WTC11 (cell line): ENCODE results near the gene KSR1.

Experiments used
- FOXK1 ChIP-seq: sonication (generic); formaldehyde crosslinking; IDR thresholded peaks from 2 replicates; pipeline ENCODE4 v1.8.0; 2022; ENCODE audit warnings: mild to moderate bottlenecking, moderate library complexity, missing genetic modification reagents
- GABPB1 ChIP-seq: sonication (generic); formaldehyde crosslinking; IDR thresholded peaks from 2 replicates; pipeline ENCODE4 v1.8.1; 2023; ENCODE audit warnings: mild to moderate bottlenecking, missing genetic modification reagents
- JUN ChIP-seq: sonication (generic); formaldehyde crosslinking; IDR thresholded peaks from 2 replicates; pipeline ENCODE4 v1.8.0; 2023; ENCODE audit warnings: mild to moderate bottlenecking, missing genetic modification reagents
- MXD4 ChIP-seq: fragments of 250-450 bp; sonication (Bioruptor Pico); IDR thresholded peaks from 2 replicates; pipeline ENCODE4 v1.8.0; 2021; ENCODE audit warnings: mild to moderate bottlenecking, moderate library complexity, borderline replicate concordance
- ZNF317 ChIP-seq: sonication (generic); formaldehyde crosslinking; IDR thresholded peaks from 2 replicates; pipeline ENCODE4 v1.8.1; 2023; ENCODE audit warnings: low read depth, mild to moderate bottlenecking, moderate library complexity, missing genetic modification reagents, borderline replicate concordance
- TF ChIP-seq, protein P1 (sequence below): fragments of 200-600 bp; IDR thresholded peaks from 2 replicates; pipeline ENCODE4 v1.8.0; 2022; ENCODE audit warnings: antibody characterized with exemption

DNA sequence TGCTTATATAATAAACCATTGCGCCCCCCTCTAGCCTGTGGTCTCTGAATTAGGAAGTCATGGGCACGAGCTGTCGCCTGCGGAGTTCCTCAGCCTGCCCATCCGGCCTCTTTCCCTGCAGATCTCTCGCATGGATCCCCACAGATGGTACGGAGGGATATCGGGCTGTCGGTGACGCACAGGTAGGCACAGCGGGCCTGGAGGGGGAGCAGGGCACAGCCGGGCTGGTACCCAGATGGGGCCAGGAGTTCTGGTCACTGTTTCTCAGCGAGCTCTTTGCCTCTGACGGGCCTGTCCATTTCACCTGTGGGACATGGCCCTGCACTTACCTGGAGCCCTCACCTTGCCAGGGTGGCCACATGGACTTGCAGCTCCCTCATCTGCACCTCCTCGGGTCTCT lies 132.1 kb downstream of the KSR1 start:
- TF ChIP-seq, protein P1, sequence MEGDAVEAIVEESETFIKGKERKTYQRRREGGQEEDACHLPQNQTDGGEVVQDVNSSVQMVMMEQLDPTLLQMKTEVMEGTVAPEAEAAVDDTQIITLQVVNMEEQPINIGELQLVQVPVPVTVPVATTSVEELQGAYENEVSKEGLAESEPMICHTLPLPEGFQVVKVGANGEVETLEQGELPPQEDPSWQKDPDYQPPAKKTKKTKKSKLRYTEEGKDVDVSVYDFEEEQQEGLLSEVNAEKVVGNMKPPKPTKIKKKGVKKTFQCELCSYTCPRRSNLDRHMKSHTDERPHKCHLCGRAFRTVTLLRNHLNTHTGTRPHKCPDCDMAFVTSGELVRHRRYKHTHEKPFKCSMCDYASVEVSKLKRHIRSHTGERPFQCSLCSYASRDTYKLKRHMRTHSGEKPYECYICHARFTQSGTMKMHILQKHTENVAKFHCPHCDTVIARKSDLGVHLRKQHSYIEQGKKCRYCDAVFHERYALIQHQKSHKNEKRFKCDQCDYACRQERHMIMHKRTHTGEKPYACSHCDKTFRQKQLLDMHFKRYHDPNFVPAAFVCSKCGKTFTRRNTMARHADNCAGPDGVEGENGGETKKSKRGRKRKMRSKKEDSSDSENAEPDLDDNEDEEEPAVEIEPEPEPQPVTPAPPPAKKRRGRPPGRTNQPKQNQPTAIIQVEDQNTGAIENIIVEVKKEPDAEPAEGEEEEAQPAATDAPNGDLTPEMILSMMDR, result no peak
- no peak for TF ChIP-seq MXD4
- no peak for TF ChIP-seq ZNF317 (CRISPR knock-in tag)
- TF ChIP-seq GABPB1 (CRISPR knock-in tag), result no peak
- TF ChIP-seq JUN (CRISPR knock-in tag), result no peak
- TF ChIP-seq FOXK1 (CRISPR knock-in tag), result no peak
